DMS53 treated with DMSO at 0.1 percent for 48 hours (cell line): ENCODE data around the gene CHAMP1.

Experiments
- DNase-seq: peaks from one replicate; lab custom pipeline; 2025; ENCODE audit not compliant: unreplicated experiment; lab: John Stamatoyannopoulos, UW

Gene CHAMP1

DNA sequence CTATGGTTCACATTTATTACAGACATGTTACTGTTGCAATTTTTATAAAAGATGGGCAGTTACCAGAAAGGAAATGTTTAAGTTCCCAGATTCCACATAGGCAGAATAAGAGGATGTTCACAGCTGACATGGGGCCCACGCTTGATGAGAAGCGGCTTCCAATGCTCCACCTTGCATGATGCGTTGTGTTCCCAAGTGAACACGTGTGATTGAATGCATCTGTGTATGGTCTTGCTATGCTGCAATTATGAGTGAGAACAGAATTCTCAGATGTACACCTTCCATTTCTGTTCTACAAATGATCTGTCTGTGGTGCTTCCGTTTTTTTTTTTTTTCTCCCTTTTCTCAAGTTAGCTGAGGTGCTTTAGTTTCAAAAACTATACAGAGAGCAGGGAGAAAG is 17.4 kb upstream of the CHAMP1 start:
- no peak for DNase-seq

DNA sequence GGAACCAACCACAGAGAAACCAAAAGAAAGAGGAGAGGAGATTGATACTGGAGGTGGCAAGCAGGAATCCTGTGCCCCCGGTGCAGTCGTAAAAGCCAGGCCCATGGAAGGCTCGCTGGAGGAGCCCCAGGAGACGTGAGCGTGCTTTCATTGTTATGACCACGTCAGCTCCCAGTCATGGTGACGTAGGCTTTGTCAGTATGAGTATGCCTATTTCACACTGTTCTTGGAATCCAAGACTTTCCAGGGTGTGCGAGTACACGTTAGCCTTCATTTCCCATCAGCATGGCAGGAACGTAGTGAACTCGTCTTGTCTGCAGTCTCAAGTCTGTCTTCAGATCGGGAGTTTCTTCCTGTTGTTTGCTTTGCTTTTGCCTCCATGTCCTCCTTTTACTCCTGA is 15.4 kb upstream of the CHAMP1 start:
- DNase-seq = no peak

DNA sequence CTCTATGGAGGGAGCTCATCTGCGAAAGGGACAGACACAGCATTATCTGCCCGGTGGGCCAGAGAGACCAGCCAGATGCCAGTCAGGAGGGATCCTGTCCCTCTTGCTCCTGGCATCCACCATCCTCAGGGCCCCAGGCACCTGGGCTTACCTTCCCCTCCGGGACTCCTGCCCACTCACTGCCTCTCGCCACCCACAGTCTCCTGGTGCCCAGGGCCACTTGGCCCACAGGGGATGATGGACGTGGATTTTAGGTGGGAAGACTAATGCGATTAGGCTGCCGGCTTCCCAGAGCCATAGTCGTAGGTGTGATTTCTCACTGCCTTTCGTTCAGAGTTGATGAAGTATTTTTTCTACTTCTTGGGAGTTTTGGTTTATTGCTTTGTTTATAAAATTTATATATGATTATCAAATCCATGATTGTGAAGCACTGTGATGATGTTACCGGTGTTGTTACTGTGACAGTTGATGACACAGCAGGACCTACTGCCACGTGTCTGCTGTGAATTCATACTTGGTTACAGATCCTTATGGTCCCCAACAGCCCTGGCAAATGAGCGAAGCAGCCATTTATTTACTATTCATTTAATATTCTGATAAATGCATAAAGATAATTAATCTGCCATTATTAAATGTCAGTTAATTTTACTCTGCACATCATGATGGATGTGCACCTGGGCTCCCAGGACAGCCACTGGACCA is 14.5 kb upstream of the CHAMP1 start:
- DNase-seq = no peak

DNA sequence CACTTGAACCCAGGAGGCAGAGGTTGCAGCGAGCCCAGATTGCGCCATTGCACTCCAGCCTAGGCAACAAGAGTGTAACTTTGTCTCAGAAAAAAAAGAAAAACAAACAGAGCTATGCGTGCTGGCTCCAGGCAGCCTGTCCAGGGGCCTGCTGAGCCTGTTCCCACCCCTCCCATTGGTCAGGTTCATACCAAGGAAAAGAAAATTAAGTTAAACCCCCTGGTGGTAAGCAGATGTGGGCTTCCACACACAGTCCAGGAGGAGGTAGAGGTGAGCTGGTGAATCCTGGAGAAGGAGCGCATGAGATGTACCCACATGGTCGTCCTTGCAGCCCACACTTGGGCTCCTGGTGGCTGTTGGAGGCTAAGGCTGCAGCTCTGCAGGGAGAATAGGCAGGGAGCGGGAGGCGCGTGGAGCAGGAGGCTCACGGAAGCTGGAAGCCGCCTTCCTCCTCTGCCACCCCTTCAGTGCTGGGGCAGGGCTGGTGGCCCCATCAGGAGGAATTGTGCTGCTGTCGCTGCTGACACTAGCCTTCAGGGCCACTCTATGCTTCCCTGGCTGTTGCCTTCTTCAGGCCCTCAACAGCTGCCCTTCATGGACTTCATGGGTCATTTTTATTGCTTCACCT is 10.5 kb upstream of the CHAMP1 start:
- DNase-seq = no peak

DNA sequence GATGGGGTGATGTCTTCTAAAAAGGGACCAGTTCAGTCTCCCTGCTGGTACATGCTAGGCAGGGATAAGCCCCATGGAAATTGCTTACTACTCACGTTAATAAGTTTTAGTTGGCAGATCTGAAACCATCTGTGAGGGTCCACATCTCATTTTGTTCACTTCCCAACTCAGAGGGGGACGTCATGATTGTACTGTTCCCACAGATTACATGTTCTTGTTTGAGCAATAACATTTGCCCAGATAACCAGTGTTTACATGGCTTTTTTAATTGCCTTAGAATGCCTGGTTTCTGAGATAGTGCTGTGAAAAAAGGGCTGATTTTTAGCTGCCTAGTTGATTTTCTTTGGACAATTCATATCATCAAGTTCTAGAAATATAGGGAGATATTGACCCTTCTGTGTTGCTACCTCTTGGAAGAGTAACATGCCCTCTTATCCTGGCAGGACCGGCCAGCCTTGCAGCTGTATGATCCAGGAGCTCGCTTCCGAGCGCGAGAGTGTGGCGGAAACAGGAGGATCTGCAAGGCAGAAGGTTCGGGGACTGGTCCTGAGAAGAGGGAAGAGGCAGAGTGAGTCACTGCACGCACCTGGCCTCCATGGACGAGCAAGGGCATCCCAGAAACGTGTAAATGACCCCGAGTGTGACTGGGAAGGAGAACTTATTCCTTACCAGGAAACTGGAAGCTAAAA is 9.8 kb upstream of the CHAMP1 start:
- no peak for DNase-seq

DNA sequence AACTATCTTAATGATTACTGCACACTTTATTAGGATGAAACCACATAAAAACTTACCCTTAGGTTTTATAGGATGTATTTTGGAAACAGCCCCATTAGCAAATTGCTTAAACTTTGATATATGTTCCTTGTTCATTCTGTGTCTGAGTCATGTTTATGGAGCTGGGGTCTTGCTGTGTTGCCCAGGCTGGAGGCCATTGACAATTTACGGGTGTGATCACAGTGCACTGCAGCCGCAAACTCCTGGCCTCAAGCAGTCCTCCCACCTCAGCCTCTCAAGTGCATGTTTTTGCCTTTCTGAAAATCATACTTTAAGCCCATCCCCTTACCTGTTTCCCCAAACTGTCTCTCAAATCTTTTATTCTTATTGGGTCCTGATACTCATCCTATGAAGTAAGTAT is 5.2 kb upstream of the CHAMP1 start:
- no peak for DNase-seq

DNA sequence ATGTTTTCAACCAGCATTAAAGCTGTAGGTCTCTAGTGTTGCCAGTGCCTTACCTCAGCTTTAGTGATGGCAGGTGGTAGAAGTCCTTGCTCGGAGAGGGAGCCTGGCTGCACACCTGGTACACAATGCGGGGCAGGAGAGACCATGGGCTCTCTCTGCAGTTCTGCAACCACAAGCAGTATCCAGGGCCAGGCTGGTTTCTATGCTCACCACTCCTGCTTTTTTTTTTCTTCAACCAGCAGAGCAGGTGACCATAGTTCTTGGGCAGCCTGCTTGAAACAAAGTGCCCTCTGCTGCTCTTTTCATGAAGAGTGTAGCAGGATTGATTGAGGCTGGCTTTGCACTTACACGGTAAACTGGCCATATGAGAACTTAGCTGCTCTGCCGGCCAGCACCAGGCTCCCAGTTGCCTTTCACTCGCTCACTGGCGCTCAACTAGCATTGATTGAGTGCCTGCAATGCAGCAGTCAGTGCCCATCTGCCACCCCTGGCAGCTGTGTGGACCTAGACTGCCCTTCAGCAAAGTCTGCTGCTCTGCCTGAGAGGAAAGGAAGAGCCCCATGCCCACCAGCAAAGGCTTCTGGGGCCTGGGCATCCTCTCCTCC is 4.4 kb upstream of the CHAMP1 start:
- DNase-seq = peak; percentile 1

DNA sequence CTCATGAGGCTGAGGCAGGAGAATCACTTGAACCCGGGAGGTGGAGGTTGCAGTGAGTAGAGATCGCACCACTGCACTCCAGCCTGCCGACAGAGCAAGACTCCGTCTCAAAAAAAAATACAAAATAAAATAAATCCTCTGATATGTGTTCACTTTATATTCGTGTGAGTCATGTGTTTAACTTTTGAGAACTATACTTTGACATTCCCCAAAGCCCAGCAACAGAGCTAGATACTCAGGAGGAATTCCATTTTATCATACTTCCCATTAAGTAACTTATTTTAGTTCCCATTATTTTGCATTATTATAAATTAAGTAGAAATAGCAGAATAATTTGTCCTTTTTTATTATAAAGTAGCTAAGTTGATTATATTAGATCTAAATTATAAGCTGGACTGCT is 3.3 kb upstream of the CHAMP1 start:
- DNase-seq = no peak

DNA sequence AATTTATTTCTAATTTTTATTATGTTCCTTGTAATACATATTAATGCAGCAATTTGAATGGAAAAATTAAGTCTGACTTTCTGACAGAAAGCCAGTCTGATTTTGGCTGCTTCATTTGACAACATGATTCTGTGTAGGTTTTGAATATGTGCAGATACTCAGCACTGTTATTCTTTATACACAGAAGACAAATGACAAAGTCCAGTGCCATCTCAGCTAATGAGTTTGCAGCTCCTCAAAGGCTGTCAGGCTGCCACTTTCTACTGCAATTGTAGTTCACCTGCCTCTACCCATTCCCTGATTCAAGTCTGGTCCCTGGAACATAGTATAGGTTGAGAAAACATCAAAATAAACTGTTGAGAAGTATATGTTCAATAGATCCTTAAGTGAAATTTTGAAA is 2.9 kb upstream of the CHAMP1 start:
- no peak for DNase-seq

DNA sequence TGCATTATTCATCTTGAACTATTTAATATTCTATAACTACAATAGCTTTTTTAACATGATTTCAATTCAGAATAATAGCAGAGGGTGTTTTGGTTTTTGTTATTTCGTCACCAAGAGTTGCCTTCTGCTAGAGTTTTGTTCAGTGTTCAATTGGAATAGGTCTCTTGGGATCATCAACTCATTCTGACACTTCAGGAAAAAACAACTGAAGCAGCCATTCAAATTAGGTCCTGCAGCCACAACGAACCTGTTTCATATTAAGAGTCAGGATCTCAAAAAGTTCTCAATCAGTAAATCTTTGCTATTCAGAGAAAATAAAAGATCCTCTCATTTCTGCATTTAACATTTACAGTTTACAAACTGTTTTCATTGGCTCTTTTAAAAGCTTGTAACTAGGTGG is 2.4 kb upstream of the CHAMP1 start:
- DNase-seq = no peak

DNA sequence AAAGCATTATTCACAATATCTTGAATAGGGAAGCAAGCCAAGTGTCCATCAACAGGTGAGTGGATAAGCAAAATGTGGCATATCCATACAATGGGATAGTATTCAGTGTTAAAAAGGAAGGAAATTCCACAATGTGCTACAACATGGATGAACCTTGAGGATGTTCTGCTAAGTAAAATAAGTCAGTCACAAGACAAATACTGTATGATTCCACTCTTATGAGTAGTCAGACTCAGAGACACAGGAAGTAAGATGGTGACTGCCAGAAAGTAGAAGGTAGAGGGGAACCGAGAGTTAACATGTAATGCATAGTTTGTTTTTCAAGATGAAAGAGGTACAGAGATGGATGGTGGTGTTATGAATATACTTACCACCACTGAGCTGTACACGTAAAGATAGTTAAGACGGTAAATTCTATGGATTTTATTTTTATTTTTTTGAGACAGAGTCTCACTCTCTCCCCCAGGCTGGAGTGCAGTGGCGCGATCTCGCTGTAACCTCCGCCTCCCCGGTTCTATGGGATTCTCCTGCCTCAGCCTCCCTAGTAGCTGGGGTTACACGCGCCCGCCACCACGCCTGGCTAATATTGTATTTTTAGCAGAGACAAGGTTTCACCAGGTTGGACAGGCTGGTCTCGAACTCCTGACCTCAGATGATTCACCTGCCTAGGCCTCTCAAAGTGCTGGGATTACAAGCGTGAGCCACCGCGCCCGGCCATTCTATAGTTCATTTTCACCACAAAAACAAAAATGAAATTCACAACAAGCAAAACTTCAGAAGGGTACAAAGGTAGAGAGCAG is 1.0 kb upstream of the CHAMP1 start:
- DNase-seq = no peak

DNA sequence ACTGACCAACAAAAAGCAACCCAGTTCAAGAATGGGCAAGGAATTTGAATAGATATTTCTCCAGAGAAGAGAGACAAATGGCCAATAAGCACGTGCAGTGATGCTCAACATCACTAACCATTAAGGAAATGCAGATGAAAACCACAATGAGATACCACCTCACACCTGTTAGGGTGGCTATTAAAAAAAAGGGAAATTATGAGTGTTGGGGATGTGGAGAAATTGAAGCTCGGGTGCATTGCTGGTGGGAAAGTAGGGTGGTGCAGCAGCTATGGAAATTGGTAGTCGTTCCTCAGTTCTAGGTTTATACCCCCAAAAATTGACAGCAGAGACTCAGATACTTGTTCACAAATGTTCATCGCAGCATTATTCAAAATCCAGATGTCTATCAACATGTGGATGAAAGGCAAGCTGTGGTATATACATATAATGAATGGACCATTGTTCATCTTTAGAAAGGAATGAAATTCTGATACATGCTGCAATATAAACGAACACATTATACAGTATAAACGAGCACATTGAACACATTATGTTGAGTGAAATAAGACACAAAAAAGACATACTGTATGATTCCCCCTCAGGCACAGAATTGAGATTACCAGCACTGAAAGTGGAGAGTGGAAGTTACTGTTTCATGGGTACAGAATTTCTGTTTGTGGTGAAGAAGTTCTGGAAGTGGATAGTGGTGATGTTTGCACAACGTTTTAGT is 927 bp downstream of the CHAMP1 start:
- DNase-seq = no peak

DNA sequence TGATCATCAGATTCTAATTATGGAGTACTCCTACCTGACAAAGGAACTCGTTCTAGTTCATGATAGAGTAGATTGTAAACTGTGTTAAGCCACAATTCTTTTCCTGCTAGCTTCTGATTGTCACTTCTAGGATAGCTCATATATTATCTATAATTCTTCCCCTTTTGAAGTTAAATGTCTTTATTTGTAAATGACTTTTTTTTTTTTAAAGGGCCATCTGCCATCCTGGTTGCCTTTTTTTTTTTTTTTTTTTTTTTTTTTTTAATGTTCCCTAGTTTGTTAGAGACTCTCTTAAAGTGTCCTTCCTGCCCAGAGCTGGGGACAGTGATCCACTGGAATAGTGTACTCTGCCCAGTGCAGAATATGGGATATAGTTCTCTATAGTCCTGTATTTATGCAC is 4.3 kb downstream of the CHAMP1 start:
- no peak for DNase-seq

DNA sequence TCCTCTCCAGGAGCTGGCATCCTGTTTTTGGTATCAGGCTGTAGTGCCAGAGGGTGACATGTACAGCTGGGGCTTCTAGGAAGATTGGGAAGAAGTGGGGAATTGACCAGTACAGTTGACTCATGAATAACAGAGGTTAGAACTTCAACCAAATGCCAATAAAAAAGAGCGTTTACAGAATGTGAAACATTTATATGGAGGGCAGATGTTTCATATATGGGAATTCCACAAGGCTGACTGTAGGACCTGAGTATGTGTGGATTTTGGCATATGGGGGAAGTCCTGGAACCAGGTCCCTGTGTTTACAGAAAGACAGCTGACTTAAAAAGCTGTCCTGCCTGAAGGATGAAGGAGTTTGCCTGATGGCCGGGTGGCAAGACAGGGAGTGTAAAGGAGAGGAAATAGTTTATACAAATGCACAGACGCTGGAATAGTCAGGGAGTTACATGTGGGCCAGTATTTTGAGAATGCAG is 5.2 kb downstream of the CHAMP1 start:
- no peak for DNase-seq

DNA sequence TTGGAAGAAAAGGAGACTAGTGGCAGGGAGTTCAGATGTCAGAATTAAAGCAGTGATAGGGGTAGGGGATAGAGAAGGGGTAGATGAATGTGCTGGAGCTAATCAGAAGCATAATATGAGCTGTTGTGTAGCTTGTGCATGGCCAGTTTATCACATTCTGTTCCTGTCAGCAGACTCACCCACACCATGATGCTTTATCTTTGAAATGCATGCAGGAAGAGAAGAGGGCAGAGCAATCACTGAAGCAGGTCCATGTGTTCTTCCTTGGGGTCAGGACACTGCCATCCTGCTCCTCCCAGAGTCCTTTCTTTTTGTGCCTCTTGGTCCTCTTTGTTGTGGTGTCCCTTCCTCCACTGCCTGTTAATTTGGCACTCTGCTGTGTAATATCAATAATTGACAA is 5.8 kb downstream of the CHAMP1 start:
- DNase-seq = no peak

DNA sequence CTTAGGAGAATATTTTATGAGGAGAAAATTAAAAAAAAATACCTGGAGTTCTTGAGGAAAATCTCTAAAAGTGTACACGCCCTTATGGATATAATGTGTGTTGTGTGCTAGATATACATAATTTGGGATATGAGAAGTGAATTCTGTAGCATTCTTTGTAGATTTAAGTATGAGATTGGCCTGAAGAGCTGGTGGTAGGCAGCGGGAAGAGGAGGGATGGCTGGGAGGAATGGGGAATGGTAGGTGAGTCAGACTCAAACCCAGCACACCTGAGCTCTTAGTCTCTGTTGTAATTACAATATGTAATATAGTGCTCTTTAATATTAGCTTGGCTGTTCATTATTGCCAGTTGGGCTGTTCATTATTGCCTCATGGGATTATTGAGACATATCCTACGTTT is 7.0 kb downstream of the CHAMP1 start:
- DNase-seq = no peak

DNA sequence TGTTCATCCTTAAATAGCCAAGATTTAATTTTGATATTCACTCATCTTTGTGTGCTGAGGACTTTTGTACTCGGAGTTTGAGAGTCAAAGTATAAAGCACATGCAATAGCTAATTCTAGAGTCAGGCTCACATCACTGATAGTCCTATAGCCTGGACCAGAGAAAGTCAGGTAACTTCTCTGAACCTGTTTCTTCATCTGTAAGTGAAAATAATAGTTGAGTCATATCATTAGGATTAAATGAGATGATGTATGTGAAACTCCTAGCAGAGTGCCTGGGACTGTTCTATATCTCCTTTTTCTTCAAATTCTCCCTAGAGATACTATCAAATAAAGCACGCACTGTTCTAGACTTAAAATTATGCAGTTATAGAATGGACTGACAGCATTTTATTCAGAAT is 9.0 kb downstream of the CHAMP1 start:
- DNase-seq = no peak

DNA sequence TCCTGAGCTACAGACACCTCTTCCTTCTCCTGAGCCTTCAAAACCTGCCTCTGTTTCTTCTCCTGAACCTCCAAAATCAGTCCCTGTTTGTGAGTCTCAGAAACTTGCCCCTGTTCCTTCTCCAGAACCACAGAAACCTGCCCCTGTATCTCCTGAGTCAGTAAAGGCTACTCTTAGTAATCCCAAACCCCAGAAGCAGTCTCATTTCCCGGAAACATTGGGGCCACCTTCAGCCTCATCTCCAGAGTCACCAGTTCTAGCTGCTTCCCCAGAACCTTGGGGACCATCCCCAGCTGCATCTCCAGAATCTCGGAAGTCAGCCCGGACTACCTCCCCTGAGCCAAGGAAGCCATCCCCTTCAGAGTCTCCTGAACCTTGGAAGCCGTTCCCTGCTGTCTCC is 10.0 kb downstream of the CHAMP1 start:
- DNase-seq = no peak

DNA sequence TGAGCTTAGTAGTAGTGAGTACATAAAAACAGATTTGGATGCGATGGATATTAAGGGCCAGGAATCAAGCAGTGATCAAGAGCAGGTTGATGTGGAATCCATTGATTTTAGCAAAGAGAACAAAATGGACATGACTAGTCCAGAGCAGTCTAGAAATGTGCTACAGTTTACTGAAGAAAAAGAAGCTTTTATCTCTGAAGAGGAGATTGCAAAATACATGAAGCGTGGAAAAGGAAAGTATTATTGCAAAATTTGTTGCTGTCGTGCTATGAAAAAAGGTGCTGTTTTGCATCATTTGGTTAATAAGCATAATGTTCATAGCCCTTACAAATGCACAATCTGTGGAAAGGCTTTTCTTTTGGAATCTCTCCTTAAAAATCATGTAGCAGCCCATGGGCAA is 11.4 kb downstream of the CHAMP1 start:
- DNase-seq = no peak

DNA sequence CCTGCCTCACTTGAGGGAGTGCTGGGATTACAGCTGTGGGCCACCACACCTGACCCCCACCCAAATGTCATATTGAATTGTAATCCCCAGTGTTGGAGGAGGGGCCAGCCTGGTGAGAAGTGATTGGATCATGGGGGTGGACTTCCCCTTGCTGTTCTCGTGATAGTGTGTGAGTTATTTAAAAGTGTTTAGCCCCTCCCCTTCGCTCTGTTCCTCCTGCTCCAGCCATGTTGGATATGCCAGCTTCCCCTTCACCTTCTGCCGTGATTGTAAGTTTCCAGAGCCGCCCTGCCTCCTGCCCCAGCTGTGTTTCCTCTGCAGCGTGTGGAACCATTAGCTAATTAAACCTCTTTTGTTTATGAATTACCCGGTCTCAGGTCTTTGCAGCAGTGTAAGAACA is 13.7 kb downstream of the CHAMP1 start:
- DNase-seq = no peak

DNA sequence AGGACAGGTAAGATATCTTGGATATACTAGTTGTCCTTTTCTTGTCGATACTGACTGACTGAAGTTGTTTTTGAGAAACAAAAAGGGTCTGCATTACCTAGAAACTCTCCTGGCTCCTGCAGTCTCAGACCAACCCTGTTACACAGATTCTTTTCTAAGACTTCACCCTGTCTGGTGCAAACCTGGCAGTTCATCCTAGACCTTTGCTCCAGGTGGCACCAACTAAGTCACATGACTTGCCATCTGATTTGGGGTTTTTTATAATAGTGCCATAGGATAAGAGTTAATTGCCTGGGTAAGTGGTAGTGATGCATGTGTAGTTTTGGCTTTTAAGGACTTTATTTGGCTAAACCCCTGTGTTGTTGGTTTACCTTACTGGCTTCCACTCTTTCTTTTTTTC is 14.3 kb downstream of the CHAMP1 start:
- no peak for DNase-seq
